ENCODE data around the gene COA1.
"Not testable (repeated sequence)": the region's sequence is repeated elsewhere in the genome, so short reads cannot be mapped to it uniquely, and the experiment has no call there.

The COA1 gene

DNA sequence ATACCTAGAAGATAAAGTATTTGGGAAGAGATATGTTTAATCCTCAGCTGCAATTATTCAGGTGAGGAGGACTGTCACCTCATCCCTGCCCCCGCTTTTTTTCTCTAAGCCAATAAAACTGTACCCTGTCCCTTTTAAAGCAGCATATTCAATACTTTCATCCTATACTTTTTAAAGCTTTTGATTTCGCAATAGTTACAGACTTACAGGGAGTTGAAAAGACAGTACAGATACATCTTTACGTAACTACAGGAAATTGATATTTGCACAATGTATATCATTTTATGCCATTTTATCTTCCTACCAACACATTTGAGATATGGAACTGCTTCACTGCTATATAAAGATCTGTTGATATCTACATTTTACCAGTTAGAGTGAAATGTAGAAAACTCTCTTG lies 98.8 kb downstream of the COA1 start:
- no peak for DNase-seq (ENCODE audit: low read depth in 2 of 2)

DNA sequence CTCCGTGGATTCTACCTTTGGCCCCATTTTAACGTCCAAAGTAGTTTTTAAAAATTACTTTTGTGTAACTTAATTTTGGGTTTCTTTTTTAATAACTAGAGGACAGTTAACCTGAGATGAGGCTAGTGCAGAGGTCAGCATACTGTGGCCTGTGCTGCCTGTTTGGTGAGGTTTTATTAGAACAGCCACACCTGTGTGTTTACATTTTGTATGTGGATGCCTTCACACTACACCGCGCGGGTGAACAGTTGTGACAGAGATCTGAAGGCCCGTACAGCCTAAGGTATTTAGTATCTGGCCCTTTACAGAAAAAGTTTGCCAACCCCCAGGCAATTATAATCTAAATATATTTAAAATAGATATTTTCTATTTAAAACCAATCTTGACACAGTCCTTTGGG lies 99.5 kb downstream of the COA1 start:
- no peak for DNase-seq (ENCODE audit: low read depth in 2 of 2)

GRCh38 chr7:43628431-43628830 lies 100.9 kb downstream of the COA1 start:
- no peak for DNase-seq (ENCODE audit: low read depth in 2 of 2)

GRCh38 chr7:43627798-43628197 lies 101.5 kb downstream of the COA1 start:
- not testable (repeated sequence) for DNase-seq (ENCODE audit: low read depth in 2 of 2)

GRCh38 chr7:43626695-43627094 lies 102.6 kb downstream of the COA1 start:
- DNase-seq (ENCODE audit: low read depth in 2 of 2) = no peak

DNA sequence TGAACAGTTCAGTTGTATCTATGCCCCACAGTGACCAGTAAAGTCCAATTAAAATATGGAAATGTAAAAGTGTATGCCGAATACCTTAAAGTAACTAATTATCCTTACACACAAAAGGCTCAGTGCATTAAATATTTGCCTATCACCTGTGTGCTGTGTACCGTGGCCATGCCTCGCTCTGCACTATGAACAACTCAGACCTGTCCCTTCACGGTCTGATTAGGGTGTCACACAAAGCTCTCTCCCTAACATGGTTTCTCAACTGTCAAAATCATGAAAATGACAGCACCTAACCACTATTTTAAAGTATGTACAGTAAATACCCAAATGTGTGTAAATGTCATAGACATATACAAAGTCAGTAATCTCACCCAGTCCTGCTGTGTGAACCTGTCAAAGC lies 103.3 kb downstream of the COA1 start:
- DNase-seq (ENCODE audit: low read depth in 2 of 2) = no peak

DNA sequence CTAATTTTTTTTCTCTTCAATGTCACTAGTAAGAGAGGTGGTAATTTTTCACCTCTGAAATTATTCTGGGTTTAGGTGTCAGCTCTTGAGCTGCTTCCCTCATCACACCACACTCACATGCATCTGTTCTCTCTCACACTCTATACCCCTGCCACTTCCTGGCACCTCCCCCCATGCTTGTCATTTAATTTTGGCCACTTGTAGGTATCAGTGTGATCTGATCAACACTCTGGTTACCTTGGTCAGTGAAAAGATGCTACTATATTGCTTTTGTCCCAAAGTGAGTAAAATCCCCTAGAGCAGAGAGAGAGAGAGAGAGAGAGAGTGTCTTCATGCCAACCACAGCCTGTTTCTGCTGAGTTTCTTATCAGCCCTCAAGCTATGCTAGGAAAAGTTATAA lies 103.9 kb downstream of the COA1 start:
- no peak for DNase-seq (ENCODE audit: low read depth in 2 of 2)

- DNase-seq (ENCODE audit: low read depth in 2 of 2) = no peak
Observed at GRCh38 chr7:43624156-43624555, 105.2 kb downstream of the COA1 start.

DNA sequence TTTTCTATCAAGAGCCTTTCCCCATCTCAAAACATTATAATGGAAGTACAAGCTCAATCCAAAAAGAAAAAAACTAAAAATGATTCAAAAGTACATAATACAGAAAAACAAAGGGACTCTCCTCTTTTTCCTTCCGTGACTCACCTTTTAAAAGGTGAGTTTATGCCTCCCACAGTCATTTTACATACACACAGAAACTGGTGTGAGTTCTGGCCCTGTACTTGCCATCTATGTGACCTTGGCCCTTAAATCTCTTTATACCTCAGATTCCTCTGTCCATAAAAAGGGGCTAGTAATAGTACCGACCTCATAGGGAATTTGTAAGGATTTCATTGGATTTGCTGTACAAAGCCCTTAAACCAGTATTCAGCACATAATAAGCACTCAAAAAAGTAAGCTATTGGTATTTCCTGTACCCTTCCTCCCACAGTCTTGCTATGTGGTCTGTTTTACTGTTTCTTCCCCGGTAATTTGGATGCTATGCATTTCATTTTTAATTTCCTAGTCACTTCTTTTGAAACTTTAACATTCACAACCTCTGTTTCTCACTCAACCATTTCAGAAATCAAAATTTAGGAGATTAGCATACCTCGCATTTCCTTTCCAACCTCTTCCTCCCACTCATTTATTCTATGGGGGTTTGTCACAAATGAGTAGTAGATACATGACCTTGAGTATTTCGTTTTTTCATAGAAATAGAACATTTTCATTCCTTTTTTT lies 107.4 kb downstream of the COA1 start:
- DNase-seq (ENCODE audit: low read depth in 2 of 2) = no peak

DNA sequence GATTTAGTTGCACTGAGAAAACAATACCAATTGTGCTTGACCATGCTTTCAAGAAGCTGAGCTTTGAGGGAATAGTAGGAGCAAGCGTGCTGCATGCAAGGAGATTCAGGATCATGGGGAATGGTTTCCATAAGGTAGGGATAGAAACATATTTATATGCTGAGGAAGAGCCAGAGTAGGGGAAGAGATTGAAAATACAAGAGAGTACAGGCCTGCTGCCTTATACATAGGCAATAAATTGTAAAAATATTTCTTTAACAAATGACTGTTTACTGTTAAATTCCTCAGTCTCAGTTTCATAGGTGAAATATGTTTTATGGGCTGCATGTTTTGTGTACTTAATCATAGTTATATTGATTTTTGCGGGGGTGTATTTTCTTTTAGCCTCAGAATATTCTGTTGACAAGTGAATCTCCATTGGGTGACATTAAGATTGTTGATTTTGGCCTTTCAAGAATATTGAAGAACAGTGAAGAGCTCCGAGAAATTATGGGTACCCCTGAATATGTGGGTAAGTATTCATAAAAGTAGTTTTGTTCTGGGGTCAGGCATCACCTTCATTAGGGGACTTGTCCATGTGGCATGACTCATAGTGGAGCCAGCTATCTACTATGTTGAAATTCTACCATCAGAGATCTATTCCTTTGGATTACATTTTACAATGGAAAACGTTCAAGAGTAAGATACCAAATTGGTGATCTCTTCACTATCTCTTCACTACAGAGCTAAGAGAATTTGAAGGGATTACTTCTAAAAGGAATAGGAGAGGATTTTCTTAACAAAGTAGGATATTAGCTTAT lies 109.9 kb downstream of the COA1 start:
- no peak for DNase-seq (ENCODE audit: low read depth in 2 of 2)

DNA sequence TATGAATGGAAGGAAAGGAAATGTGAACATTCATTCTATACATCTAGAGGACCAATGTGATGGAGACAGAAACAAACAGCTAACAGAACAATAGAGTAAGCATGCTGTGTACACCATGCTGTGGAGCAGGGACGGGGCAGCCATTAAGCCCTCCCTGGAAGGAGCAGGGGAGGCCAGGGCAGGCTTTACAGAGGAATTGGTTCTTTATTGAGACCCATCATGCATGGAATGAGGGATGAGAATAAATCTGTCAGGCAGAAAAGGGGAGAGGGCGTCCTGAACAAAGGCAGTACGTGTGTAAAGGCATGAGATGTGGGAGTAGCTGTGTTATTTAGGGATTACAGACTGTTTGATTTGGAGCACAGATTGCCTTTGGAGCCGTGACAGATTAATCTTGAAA lies 111.2 kb downstream of the COA1 start:
- DNase-seq (ENCODE audit: low read depth in 2 of 2) = no peak

GRCh38 chr7:43616977-43617376 lies 112.3 kb downstream of the COA1 start:
- no peak for DNase-seq (ENCODE audit: low read depth in 2 of 2)

GRCh38 chr7:43615558-43616145 lies 113.7 kb downstream of the COA1 start:
- DNase-seq (ENCODE audit: low read depth in 2 of 2) = no peak

DNA sequence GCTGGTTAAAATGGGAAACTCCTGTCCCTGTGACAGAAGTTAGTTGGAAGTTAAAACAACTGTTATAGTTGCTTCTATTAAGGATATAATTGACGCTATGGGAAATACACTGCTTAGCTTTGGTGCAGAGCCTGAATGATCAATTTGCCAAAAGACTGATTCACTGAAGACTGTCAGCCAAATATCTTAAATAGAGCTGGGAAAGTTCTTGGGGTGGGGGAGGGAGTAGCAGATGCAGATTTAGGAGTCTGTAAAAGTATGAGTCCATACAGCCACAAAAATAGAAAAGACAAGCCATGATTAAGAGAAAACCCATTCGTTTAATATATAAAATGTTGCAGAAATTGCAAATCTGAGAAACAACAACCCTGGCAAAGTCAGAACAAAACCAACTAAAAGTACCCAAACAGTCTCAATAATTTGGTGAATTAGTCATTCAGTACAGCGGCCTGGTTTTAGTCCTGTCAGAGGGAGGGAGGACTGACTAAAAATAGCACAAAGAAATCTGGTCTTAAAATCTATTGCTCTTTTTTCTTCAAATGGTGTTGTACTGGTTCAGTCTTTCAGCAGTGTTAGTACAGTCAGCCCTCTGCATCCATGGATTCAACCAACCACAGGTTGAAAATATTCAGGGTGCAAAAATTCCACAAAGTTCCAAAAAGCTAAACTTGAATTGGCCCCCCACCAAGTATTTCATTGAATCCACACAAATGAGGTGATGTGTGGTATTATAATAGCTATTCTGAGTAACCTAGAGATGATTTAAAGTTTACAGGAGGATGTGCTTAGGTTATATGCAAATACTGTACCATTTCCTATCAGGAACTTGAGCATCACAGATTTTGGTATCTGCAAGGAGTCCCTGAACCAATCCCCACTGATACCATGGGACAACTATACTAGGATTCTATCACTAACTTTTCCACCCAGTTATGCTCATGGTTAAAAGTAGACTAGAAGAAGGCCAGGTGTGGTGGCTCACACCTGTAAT lies 116.4 kb downstream of the COA1 start:
- no peak for DNase-seq (ENCODE audit: low read depth in 2 of 2)

GRCh38 chr7:43612128-43612527 lies 117.2 kb downstream of the COA1 start:
- DNase-seq (ENCODE audit: low read depth in 2 of 2) = no peak

- DNase-seq (ENCODE audit: low read depth in 2 of 2) = no peak
Observed at GRCh38 chr7:43609097-43609496, 120.2 kb downstream of the COA1 start.

GRCh38 chr7:43604251-43604650 lies 125.1 kb downstream of the COA1 start:
- DNase-seq (ENCODE audit: low read depth in 2 of 2) = no peak

GRCh38 chr7:43602256-43602655 lies 127.1 kb downstream of the COA1 start:
- no peak for DNase-seq (ENCODE audit: low read depth in 2 of 2)

GRCh38 chr7:43600056-43600455 lies 129.3 kb downstream of the COA1 start:
- DNase-seq (ENCODE audit: low read depth in 2 of 2) = no peak

- DNase-seq (ENCODE audit: low read depth in 2 of 2) = not testable (repeated sequence)
Observed at GRCh38 chr7:43596426-43596825, 132.9 kb downstream of the COA1 start.

DNA sequence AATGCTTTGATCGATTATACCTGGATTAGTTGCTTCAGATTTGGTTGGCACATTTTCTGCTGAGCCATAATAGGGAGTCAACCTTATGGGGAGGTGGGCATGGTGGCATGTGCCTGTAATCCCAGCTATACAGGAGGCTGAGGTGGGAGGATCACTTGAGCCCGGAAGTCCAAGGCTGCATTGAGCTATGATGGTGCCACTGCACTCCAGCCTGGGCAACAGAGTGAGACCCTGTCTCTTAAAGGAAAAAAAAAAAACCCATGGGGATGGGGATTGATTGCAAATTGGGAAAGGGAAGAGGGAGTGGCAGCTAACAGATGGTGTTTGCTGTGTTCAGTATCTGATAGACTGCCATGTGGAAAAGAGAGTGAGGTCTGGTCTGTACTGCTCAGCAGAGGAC lies 135.3 kb downstream of the COA1 start:
- DNase-seq (ENCODE audit: low read depth in 2 of 2) = no peak

DNA sequence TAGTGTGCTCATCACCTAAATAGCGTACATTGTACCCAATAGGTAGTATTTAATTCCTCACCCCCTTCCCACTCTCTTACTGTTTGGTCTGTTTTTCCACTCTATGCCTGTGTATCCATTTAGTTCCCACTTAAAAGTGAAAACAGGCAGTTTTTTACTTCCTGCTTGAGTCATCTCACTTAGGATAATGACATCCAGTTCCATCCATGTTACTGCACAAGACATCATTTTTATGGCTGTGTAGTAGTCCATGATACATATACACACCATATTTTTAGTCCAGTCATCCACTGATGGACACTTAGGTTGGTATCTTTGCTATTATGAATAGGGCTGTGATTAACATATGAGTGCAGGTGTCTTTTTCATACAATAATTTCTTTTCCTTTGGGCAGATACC lies 136.3 kb downstream of the COA1 start:
- DNase-seq (ENCODE audit: low read depth in 2 of 2) = no peak
